GM18502 (cell line): ENCODE measurements around the gene NUP93.

Experiments
- ATAC-seq: cut with Tn5 transposase; IDR thresholded peaks from one replicate; pipeline ENCODE4 v1.9.1; 2021; ENCODE audit warnings: mild to moderate bottlenecking; ENCODE audit not compliant: unreplicated experiment, poor library complexity

NUP93 gene

DNA sequence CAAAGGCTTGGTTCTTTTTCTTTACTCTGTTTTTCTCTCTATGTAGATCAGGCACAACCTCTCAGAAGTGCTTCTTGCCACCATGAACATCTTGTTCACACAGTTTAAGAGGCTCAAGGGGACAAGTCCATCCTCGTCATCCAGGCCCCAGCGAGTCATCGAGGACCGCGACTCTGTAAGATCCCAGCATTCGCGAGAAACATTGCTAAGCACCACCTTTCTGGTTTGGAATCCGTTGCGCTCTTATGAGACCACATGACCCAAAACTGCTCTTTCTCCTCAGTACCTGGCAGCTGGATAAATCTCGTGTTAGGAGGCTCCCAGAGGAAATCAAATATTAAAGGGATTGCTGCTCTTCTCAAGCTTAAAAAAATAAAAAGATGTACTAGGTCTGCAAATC, 111.7 kb downstream of the NUP93 start:
- no peak for ATAC-seq

DNA sequence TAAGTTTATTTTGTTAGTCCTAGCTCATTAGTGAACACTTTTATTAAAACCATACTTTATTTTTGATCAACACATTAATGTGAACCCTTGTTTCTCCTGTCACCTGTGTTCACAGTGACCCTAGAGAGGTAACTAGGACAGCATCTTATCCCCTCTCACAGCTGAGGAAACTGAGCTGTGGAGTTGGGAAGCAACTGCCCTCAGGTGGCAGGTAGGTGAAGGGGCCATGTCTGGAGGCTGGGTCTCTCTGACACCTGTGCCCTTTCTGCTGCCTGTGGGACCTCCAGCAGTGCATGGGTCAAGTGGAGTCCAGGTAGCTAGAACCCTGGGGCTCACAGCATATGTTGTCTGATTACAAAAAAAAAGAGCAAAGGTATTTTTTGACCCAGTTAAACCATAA, 112.2 kb downstream of the NUP93 start:
- no peak for ATAC-seq

DNA sequence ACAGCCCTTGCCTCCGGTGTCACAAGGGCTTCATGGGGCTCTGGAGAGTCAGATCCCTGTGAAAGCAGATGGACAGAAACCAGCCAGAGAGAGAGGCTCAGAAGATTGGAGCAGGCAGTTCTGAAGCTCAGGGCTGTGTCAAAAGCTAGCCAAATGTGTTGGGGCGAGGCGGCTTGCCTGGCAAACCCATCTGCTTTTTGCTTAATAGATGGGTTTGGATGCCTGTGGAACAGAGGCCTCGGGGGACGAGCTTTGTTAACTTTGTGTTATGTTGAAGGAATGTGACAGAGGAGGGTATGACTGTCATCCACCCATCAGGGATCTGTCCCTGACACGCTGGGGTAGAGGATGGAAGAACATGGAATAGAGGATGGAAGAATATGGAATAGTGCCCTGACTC, 114.1 kb downstream of the NUP93 start:
- ATAC-seq = no peak

DNA sequence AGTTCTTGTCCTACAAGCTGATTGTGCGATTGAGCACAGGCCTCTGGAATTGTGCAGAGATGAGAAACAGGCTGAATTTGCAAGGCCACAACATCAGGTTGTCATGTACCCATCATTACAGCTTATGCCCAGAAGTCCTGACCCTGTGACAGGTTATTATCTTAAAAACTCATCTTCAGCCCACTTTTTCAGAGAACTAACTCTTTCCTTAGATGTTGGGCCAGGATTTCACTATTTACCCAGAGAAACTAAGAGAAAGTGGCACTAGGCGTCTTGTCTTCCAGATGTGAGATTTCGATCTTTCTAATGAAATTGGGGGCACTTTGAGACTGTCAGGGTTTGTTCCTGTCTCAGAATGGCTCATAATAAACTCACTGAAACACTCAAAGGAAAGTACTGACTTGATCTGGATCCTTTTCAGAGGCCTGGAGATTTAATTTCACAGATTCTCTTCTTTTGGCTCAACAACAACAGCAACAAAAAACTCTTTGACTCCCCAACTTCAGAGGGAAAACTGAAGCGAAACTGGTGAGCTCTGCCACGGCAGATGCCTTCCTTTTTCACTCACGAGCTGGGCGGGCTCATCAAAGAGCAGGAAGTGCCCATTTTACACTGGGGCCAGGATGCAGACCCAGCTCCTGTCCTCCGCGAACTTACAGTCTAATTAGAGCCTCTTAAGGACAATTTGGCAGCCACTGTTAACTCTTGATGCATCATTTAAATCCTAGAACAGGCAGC, 117.4 kb downstream of the NUP93 start:
- no peak for ATAC-seq

DNA sequence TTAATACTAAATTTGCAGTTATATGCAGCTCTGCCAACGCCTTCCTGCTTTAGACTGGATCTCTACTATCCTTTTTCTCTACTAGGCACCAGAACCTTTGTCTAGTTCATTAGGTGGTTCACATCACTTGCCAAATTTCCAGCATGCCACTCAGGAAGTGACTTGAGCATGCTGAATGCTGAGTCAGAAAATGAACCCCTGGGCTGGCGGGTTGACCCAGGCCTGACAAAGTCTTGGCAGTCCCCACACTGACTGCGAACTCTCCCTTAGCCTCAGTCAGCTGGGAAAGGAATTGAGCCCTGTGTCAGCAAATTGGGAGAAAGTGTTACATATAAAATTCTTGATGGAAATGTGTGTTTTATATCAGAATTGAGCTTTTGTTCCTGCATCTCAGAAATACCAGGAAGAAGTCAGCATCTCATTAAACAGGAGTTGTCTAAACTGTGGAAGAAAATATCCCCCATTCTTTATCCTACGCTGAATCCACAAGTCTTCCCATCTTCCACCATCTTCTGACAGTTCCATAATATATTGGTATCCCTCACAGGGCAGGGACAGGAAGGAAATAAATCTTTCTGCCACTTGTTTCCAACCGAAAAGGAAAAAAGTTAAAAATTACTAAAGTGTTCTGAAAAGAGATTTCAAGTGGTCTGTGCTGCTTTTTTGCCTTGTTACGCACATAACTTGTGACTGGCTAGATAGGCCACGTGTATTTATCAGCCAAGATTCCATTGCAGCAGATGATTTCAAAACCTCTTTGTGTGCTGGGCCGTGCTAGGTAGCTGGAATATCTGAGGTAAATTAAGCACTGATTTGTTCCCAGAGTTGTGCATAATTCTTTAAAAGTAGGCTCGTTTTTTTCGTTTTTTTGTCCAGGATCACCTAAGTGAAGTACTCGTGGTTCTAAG, 118.4 kb downstream of the NUP93 start:
- no peak for ATAC-seq

DNA sequence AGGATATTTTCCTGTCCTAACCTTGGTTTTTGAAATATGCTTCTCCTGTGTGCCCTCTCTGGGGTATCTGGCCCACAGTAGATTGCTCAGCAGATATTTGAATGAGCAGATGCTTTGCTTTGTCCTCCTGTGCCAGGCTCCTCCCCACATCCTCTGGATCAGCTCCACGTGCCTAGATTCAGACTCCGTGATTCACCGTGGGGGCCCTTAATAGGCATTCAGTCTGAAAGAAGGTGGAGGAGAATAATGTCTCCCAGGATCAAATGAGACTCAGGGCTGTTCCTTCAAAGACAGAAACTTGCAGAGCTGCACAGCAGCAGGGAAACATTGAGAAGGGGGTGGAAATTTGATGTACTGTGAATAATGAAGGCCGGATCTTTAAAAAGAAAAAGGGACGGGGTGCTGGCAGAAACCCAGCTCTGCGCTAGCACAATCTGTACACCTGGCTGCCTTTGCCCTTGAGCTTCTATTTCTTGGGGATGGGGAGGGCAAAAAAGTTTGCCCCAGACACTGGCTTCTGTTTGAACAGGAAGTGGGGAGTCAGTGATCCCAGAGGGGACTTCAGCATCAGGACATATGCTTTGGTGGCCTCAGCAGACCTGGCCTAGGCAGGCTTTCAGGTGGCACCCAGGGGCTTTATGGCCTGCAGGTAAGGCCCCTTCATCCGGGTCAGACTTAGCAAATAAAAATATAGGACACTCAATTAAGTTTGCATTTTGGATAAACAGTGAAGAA, 119.2 kb downstream of the NUP93 start:
- no peak for ATAC-seq

DNA sequence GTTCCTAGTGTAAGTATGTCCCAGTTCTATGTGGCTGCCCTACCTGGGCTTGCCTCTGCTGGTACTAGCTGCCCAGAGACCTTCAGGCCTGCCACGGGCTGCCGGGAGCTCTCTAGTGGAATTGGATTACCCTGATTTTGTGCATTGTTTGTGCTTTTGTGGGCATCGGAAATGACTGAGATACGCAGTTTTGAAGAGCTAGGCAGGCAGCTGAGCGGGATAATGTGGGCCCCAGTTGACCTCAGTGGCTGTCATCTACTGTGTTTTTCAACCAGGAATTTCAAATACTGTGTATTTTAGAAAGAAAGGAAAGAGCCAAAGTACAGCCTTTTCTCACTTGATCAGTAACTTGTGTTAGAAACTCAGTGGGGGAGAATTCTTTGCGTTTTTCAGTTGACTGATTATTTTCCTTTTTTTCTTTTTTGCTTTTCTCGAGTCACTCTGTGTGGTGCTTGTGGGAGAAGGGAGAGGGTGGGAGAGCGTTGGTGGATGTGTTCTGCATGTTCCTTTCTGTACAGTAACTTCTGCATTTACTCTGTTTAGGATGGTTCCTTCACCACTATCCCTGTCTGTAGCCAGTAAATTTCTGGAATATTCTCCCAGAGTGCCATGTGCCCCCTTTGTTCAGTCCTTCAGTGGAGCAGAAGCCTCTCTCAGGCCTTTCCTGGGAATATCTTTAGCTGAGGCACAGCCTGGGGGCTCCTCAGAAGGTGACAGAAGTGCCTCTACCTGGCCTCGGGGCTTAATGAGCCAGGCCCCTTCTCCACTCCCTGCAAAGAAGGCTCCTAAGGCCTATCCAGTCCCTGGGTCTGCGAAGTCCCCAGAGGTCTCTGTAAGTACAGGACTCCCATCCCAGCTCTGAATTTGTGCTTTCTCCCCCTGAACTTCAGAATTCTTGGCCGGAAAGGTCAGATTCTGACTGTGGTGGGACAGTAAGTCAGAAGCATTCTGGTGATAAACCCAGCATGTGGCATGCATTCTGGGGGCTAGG, 120.1 kb downstream of the NUP93 start:
- no peak for ATAC-seq

DNA sequence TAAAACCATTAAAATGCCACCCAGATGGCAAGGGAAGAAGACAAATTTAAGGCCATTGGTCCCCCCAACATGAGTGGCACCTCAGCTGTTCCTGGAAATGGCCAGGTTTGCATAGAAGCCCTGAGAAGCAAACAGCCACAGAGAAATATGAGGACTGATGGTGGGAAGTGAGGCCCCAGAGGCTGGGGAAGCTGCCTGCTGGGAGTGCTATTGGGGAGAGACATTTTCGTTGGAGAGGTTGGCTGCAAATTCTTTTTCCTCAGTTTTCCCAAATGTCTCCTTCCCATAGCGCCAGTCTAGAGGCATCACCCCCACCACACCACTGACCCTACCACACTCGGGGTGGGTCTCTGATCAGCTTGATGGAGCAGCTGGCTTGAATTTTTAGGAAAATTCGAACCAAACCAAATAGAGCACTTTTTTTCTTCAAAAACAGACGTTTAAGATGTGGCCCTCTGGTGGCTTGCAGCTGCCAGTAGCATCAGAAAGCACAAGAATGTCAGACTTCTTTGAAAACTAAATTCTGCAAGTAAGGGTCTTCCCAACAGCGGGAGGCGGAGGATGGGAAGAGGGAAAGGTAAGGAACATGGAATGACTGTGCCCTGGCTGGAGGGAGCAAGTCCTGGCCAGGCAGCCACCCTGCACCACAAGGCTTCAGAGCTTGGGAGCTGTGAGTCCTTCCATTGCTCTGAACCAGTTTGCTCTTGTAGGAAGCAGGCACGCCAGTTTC, 121.9 kb downstream of the NUP93 start:
- ATAC-seq = no peak

DNA sequence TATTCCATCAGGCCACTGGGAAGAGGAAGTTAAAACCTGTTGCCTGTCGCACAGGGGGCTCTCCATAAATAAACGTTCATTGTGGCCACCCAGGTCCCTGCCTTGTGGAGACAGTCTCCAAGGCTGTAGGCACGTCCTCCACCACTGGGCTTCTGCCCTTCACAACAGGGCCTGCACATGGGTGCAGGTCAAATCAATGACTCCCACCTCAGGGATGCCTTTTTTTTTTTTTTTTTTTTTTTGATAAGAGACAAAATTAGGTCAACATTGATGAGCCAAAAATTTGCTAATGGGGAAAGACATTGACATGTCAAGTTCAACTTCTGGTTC, 122.4 kb downstream of the NUP93 start:
- no peak for ATAC-seq

DNA sequence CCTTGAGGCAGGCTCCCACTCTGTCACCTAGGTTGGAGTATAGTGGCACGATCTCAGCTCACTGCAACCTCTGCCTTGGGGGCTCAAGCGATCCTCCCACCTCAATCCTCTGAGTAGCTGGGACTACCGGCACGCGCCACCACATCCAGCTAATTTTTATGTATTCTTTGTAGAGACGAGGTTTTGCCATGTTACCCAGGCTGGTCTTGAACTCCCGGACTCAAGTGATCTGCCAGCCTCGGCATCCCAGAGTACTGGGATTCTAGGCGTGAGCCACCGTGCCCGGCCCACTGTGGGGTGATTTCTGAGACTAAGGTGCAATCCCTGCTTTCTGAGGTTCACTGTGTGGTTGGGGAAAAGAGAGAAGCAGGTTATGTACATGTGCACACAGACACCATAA, 123.0 kb downstream of the NUP93 start:
- no peak for ATAC-seq

DNA sequence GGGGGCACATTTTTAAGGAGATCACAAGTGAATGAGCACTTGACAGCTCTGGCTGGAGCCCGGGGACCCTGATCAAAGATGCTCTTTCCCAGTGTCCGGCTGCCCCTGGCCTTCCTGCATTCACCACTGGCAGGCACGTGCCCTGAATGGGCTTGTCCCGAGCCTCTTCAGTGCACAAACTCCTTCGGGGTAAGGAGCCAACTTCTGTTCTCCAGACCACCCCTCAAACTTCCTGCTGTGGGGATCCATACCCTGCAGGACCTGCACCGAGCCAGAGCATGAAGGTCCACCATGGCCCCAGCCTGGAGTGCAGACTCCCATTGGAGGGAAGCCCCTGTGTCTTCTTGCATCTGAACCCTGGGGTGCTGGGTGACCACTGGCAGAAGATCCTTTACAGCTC, 125.3 kb downstream of the NUP93 start:
- ATAC-seq = no peak

DNA sequence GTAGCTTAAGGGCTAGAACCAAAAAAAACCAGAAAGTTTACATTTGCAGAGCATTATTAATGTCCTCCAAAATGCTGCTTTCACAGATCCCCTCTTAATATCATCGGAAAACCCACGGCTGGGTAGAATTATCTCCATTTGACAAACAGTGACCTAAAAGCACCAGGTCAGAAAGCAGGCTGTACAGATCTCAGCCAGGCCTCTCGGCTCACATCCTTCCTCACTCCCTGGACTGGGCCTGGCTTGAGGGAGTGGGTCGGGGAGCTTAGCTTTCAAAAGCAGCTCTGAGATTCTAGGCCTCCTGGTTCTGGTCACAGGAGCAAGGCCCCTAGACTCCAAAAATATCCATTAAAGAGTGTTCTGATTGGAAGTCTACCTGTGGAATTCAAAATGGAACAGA, 126.0 kb downstream of the NUP93 start:
- ATAC-seq = no peak

DNA sequence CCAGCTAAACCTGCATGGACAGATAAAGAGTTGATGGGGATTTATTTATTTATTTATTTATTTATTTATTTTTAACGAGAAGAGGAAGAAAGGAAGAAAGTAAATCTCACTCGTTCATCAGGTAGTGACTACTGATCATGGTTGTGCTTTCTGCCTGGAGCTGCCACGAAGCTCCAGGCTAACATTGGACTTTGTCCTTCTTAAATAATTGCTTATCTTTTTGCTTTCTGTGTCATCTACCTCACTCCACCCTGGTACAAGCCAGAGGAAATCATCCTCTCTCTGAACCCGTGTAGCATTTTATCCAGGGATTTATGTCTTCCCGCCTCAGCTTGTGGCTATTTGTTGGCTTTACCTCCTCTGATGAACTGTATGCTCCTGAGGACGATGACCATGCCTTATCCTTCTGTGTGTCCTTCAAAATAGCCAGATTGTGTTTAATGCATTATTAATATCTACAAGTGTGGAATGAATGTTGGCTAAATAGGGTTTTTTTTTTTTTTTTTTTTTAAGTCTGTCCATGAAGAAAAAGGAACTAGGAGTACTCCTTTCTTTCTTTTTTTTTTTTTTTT, 127.0 kb downstream of the NUP93 start:
- no peak for ATAC-seq

DNA sequence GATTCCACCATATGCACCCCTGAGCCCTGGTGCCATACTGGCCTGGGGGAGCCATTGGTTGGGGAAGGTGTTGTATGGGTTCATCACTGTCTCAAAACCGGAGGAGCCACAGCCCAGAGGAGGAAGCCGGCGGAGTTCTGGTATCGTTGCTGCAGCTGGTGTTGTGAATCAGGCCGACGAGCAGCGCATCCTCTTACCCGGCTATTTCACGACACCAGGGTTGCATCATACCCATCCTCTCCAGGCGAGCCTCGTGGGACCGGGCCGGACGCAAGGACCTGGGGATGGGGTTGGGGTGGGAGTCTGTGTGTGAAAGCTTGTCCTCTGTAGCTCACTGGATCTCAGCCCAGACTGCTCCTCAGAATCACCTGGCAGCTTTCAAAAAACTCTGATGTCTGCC, 128.4 kb downstream of the NUP93 start:
- no peak for ATAC-seq

DNA sequence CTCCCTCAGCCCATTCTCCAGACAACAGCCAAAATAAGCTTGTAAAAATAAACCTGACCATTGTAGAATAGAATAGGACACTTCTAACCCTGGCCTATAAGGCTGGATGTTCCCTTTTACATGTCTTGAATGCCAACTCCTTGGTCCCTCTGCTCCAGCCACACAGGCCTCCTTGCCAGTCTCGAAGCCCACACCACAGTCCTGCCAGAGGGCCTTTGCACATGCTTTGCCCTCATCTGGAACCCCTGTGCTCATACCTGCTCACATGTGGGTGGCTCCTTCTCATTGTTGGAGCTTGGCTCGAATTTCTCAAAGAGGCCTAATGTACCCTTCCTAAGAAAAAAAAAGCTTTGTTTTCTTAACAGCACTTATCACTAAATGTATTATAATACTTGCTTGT, 129.7 kb downstream of the NUP93 start:
- no peak for ATAC-seq

DNA sequence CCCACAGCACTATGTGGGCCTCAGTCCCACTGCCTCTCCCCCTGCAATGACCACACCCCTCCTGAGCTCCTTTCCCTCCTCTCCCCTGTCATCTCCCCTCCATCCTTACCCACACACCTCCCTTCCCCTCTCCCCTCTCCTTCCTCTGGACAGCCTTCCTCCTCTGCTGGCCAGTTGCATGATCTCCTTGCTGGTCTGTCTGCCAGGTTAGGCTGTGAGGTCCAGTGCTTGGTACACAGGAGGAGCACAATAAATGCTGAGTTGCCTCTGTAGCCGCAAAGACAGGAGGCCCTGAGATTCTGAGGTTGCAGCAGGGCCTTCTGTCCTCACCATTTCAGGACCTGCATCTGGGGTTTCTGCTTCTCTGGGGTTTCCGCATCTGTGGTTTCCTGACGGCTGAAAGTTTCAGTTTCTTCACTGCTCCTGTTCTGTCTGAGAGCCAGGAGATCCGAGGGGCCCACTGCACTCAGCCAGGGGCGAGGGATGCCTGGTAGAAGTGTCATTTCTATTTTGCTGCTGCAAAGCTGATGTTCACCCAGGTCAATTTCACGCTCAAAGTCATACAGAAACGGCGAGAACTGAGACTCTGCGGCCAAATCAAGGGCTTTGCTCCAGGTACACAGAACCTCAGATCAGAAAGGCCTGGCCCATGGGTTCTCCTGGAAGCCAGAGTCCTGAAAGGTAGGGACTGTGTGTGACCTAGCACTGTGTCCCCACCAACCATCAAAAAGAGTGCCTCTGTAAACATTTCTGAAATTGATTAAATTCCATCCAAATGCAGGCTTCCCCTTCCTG, 130.5 kb downstream of the NUP93 start:
- no peak for ATAC-seq

DNA sequence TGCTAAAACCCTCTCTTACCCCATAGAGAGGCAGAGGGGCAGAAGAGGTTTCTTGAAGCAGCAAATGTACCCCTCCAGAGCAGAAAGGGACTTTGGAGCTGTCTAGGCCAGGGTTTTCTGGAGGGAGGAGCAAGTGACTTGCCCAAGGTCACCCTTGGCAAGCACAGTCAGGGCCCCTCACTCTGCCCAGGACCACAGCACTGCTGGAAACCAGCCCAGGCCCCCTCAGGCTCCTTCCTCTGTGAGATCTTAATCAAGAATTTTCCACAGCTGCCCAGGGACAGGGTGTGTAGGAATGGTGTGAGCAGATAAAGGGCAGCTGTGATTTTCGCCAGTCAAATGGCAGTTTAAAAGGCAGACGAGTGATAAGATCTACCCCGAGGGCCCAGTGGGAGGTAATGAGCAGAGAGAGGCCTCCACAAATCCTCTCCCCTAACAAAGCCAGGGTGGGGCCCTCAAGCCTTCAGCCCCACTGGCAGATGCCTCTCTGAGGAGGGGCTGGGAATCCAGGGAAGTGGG, 131.2 kb downstream of the NUP93 start:
- ATAC-seq = no peak

DNA sequence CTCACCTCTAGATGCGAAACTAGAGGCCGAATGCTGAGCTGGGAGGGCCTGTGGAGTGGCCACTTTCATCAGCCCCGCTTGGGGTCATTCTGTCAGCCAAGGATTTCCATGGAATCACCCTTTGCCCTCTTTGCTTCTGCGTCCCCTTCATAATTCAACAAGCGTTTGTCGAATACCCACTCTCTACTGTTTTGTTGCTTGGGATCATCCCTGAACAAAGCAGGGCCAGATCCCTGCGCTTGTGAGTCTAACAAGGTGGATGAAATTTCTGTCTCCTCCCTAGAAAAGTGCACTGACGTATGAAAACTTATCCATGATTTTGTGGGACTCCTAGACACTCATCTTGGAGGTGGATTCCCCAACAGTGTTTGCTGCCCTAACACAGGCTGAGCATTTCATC, 131.8 kb downstream of the NUP93 start:
- ATAC-seq = no peak
